Keratinocyte (primary cell): ENCODE results near the gene AXIN1.
"Not testable (repeated sequence)": the region's sequence is repeated elsewhere in the genome, so short reads cannot be mapped to it uniquely, and the experiment has no call there.

Experiments
- CTCF ChIP-seq, 3 experiments: IDR thresholded peaks in 1 of 3; conservative IDR thresholded peaks in 1 of 3; optimal IDR thresholded peaks in 1 of 3; 2 replicates in 2 of 3; 3 replicates in 1 of 3; pipeline versions ENCODE3 to v1.5.1; 2011; ENCODE audit warnings: low read length in 3 of 3, mild to moderate bottlenecking in 3 of 3, moderate library complexity in 2 of 3, control low read depth in 1 of 3, inconsistent platforms in 1 of 3; ENCODE audit not compliant: insufficient read depth in 2 of 3; ENCODE audit errors: extremely low read depth in 1 of 3
- EZH2 ChIP-seq: IDR thresholded peaks from one replicate; pipeline ENCODE4 v1.6.1; 2012; ENCODE audit warnings: inconsistent platforms, mild to moderate bottlenecking, low read length, moderate library complexity

GRCh38 chr16:334164-334832, 18.2 kb downstream of the AXIN1 start:
- not testable (repeated sequence) for TF ChIP-seq CTCF (optimal IDR thresholded peaks at IDR 0.05 in 1 of 3, IDR thresholded peaks at IDR 0.05 in 1 of 3, conservative IDR thresholded peaks at IDR 0.05 in 1 of 3; ENCODE audit: extremely low read depth in 1 of 3, insufficient read depth in 2 of 3, low read length in 3 of 3); EZH2
